SH-SY5Y (cell line): ENCODE measurements around the gene TIMM10B.

Experiments used
- GATA2 ChIP-seq: IDR thresholded peaks from 2 replicates; pipeline ENCODE4 v1.6.1; 2011; ENCODE audit warnings: mild to moderate bottlenecking, low read depth, low read length
- GATA3 ChIP-seq: IDR thresholded peaks from 2 replicates; pipeline ENCODE4 v1.6.1; 2011; ENCODE audit warnings: low read depth, mild to moderate bottlenecking, low read length, moderate library complexity

DNA sequence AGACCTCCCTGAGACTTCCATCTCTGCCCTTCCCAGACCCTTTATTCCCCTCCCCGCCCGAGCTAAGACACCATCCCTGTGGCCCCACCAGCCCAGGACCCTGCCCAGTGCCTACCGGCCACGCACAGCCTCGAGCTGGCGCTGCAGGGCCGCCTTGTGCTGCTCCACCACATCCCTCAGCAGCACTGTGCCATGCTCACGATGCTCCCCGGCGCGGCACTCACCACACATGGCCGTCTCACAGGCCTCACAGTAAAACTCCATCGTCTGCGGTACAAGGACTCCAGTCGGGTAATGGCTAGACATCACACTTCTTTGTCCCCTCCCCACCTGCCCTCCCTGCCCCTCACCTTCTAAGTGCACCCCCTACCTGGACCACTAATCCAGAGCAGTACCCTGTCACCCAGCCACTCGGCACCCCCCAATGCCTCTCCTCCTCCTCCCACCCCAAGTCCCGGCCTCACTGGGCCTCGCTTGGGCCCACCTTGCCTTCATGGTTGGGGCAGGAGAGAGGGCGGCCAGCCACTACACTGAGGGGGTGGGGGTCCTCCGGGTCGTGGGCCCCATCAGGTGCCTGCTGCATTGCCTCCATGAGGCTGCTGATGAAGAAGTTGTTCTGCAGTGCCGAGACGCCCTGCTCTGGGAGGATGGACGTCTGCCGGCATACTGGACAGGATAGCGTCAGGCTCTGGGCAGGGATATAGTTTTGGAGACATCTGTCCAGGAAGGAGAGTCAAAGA lies 23.6 kb upstream of the TIMM10B start:
- TF ChIP-seq GATA2, result no peak
- TF ChIP-seq GATA3, result no peak
